Measurements from ENCODE around the gene MAL.

DNA sequence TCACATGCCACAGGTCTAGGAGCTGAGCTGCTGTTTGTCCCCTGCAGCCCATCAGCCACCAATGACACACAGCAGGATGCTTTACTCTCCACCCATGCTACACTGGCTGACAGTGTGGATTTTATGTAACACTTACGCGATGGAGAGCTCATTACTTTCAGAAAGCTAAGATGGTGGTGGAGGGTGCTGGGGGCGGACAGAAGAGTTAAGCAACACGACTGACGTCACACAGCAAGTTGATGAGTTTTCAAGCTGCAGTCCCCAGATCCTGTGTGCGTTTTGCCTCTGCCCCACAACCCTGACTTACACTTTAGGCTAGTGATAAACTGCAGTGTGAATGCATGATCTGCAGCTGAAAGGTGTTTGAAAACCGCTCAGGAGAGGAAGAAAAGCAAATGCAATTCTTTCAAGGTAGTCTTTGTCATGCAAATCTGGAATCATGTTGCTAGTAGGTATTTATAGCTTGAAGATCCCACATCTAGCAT, 53.7 kb downstream of the MAL start:
- TF ChIP-seq, protein P1, sequence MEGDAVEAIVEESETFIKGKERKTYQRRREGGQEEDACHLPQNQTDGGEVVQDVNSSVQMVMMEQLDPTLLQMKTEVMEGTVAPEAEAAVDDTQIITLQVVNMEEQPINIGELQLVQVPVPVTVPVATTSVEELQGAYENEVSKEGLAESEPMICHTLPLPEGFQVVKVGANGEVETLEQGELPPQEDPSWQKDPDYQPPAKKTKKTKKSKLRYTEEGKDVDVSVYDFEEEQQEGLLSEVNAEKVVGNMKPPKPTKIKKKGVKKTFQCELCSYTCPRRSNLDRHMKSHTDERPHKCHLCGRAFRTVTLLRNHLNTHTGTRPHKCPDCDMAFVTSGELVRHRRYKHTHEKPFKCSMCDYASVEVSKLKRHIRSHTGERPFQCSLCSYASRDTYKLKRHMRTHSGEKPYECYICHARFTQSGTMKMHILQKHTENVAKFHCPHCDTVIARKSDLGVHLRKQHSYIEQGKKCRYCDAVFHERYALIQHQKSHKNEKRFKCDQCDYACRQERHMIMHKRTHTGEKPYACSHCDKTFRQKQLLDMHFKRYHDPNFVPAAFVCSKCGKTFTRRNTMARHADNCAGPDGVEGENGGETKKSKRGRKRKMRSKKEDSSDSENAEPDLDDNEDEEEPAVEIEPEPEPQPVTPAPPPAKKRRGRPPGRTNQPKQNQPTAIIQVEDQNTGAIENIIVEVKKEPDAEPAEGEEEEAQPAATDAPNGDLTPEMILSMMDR (conservative IDR thresholded peaks at IDR 0.05): no peak
- TF ChIP-seq ZFX (IDR thresholded peaks at IDR 0.05): no peak

Measured in C4-2B (cell line).